K562 (cell line): ENCODE results near the gene IL13RA1. TPM values are rescaled to one million over a fixed set of nuclear protein-coding genes. Genes with fewer than 3 reads are reported as not detected.
A peak's percentile ranks its signal among the peaks of the same experiment; 100 is the strongest.

Experiments
- ATAC-seq: fragments of 200-7000 bp; cut with Tn5 transposase; 3 replicates; pipeline ENCODE4 v1.9.1; 2020; ENCODE audit warnings: moderate library complexity
- BruUV-seq: library from RNA; stranded (reverse); fragments of 400-500 nt; replicated peaks from 2 replicates; lab custom pipeline; 2021; lab: Mats Ljungman, UMichigan
- CTCF ChIA-PET: fragments of 300-600 bp; formaldehyde crosslinking; extraction: SDS; loops from one replicate; lab custom pipeline; 2021; ENCODE audit warnings: low intra/inter-chr PET ratio; lab: Yijun Ruan, JAX
- POLR2A ChIA-PET: fragments of 300-600, 350-650 bp; sonication (Branson Sonifier 250); formaldehyde crosslinking; extraction: SDS; loops from one replicate; lab custom pipeline; 2021; ENCODE audit warnings: antibody characterized with exemption, inconsistent platforms; lab: Yijun Ruan, JAX
- DNase-seq, 4 experiments: peaks; one replicate each; pipeline versions ENCODE4 v3.0.0 to v3.0.0-alpha.2; 2011 to 2018; ENCODE audit warnings: low spot score in 3 of 4, mixed read lengths in 3 of 4; ENCODE audit errors: extremely low read depth in 1 of 4
- FAIRE-seq: peaks from 2 replicates; lab custom pipeline; 2011; peaks lifted over from hg19 to GRCh38; lab: Jason Lieb, UNC
- H2AFZ ChIP-seq: 2 replicates; pipeline ENCODE4 v1.6.0; 2011; ENCODE audit warnings: low read depth, low read length, control low read depth, inconsistent platforms
- H3K27ac ChIP-seq: fragments of 200-600 bp; 3 replicates; pipeline ENCODE4 v1.8.0; 2011; ENCODE audit warnings: low read depth, mild to moderate bottlenecking, control low read depth, inconsistent platforms, low read length, moderate library complexity, mixed read lengths; ENCODE audit errors: extremely low read depth
- H3K27me3 ChIP-seq, 2 experiments: fragments of 300-600 bp in 1 of 2; 2 replicates in 1 of 2; 3 replicates in 1 of 2; pipeline versions ENCODE4 v1.6.0 to v1.8.0; 2011; ENCODE audit warnings: inconsistent platforms in 2 of 2, low read length in 2 of 2, mild to moderate bottlenecking in 1 of 2, mixed read lengths in 1 of 2, moderate library complexity in 1 of 2; ENCODE audit not compliant: control insufficient read depth in 2 of 2, insufficient read depth in 2 of 2
- H3K36me3 ChIP-seq: fragments of 300-600 bp; 3 replicates; pipeline ENCODE4 v1.8.0; 2011; ENCODE audit warnings: mild to moderate bottlenecking, low read length, inconsistent platforms; ENCODE audit not compliant: control insufficient read depth, insufficient read depth
- H3K4me1 ChIP-seq, 2 experiments: fragments of 200-600 bp in 1 of 2; replicated peaks in 1 of 2; 2 replicates in 1 of 2; 3 replicates in 1 of 2; pipeline versions ENCODE4 v1.5.1 to v1.8.0; 2011; ENCODE audit warnings: inconsistent platforms in 2 of 2, low read length in 2 of 2, mild to moderate bottlenecking in 1 of 2, mixed read lengths in 1 of 2, moderate library complexity in 1 of 2; ENCODE audit not compliant: control insufficient read depth in 2 of 2, insufficient read depth in 2 of 2
- H3K4me2 ChIP-seq: 2 replicates; pipeline ENCODE4 v1.6.1; 2011; ENCODE audit warnings: low read length, control low read depth, inconsistent platforms, mixed read lengths; ENCODE audit not compliant: insufficient read depth
- H3K4me3 ChIP-seq: fragments of 200-600 bp; sonication (generic), shearing (Covaris generic); 2 replicates; pipeline ENCODE4 v1.5.1; 2016; ENCODE audit warnings: control low read depth, inconsistent platforms
- H3K79me2 ChIP-seq: fragments of 200-600 bp; 3 replicates; pipeline ENCODE4 v1.8.0; 2011; ENCODE audit warnings: low read length, inconsistent platforms; ENCODE audit not compliant: control insufficient read depth, insufficient read depth
- H3K9ac ChIP-seq, 2 experiments: 2 replicates each; pipeline versions ENCODE4 v1.6.0 to v1.6.1; 2011; ENCODE audit warnings: low read depth in 2 of 2, low read length in 2 of 2, control low read depth in 1 of 2, inconsistent platforms in 1 of 2, mild to moderate bottlenecking in 1 of 2, mixed read lengths in 1 of 2; ENCODE audit not compliant: insufficient read depth in 1 of 2
- H3K9me1 ChIP-seq: one replicate; pipeline ENCODE4 v1.6.0; 2011; ENCODE audit warnings: inconsistent platforms, mild to moderate bottlenecking, low read length, moderate library complexity; ENCODE audit not compliant: control insufficient read depth, insufficient read depth
- H3K9me3 ChIP-seq: replicated peaks from 2 replicates; pipeline ENCODE4 v1.5.1; 2011; ENCODE audit warnings: low read depth, low read length, inconsistent platforms; ENCODE audit not compliant: control insufficient read depth, insufficient read depth
- H4K20me1 ChIP-seq: replicated peaks from 2 replicates; pipeline ENCODE4 v1.6.1; 2011; ENCODE audit warnings: low read length, inconsistent platforms, mixed read lengths; ENCODE audit not compliant: control insufficient read depth, insufficient read depth
- ARID1B ChIP-seq: fragments of 450-650 bp; IDR thresholded peaks from 2 replicates; pipeline ENCODE4 v1.6.1; 2016; ENCODE audit warnings: antibody characterized with exemption, mild to moderate bottlenecking, inconsistent platforms
- BCOR ChIP-seq: fragments of 450-650 bp; IDR thresholded peaks from 2 replicates; pipeline ENCODE4 v1.6.1; 2016
- CBFA2T2 ChIP-seq: fragments of 450-650 bp; conservative IDR thresholded peaks from 2 replicates; pipeline ENCODE4 v1.6.1; 2017; ENCODE audit warnings: mild to moderate bottlenecking
- CBFA2T3 ChIP-seq: fragments of 450-650 bp; IDR thresholded peaks from 2 replicates; pipeline ENCODE4 v1.6.1; 2017
- CCNT2 ChIP-seq: IDR thresholded peaks from 2 replicates; pipeline ENCODE4 v1.6.1; 2011; ENCODE audit warnings: borderline replicate concordance, low read depth, mild to moderate bottlenecking, moderate library complexity, mixed read lengths, low read length; ENCODE audit not compliant: insufficient read length; ENCODE audit errors: extremely low read depth
- ETV5 ChIP-seq: sonication (generic); formaldehyde crosslinking; IDR thresholded peaks from 2 replicates; pipeline ENCODE4 v1.4.0; 2020; ENCODE audit warnings: low read depth, mild to moderate bottlenecking, missing genetic modification reagents
- HNRNPH1 ChIP-seq: fragments of 200-400 bp; formaldehyde crosslinking; optimal IDR thresholded peaks from 2 replicates; pipeline ENCODE3; 2017; ENCODE audit warnings: low read depth, mild to moderate bottlenecking, low read length, moderate library complexity
- MYNN ChIP-seq, 2 experiments: sonication (generic); formaldehyde crosslinking in 1 of 2; IDR thresholded peaks; 2 replicates each; pipeline versions ENCODE4 v1.5.0 to v1.6.1; 2016 to 2020; ENCODE audit warnings: antibody characterized with exemption in 1 of 2, missing genetic modification reagents in 1 of 2
- NCOR1 ChIP-seq: fragments of 450-650 bp; IDR thresholded peaks from 2 replicates; pipeline ENCODE4 v1.6.1; 2016; ENCODE audit warnings: mild to moderate bottlenecking, moderate library complexity
- PHB ChIP-seq: fragments of 250-450 bp; sonication (Bioruptor Pico); IDR thresholded peaks from 2 replicates; pipeline ENCODE4 v1.5.0; 2021
- RNF2 ChIP-seq: sonication (generic); IDR thresholded peaks from 2 replicates; pipeline ENCODE4 v1.6.1; 2016
- SIN3A ChIP-seq, 2 experiments: fragments of 150-350 bp in 1 of 2; IDR thresholded peaks; 2 replicates each; pipeline ENCODE4 v1.6.1; 2011 to 2016; ENCODE audit warnings: borderline replicate concordance in 2 of 2, low read depth in 2 of 2, low read length in 2 of 2, mild to moderate bottlenecking in 2 of 2, moderate library complexity in 2 of 2; ENCODE audit not compliant: control insufficient read depth in 1 of 2
- SMAD2 ChIP-seq: fragments of 150-350 bp; IDR thresholded peaks from 2 replicates; pipeline ENCODE4 v1.6.1; 2014; ENCODE audit warnings: low read depth, mild to moderate bottlenecking, low read length
- SMARCA4 ChIP-seq: fragments of 450-650 bp; IDR thresholded peaks from 2 replicates; pipeline ENCODE4 v1.6.1; 2016
- SOX6 ChIP-seq: fragments of 450-650 bp; IDR thresholded peaks from 2 replicates; pipeline ENCODE4 v1.6.1; 2014; ENCODE audit warnings: mild to moderate bottlenecking
- ZFX ChIP-seq: sonication (generic); formaldehyde crosslinking; IDR thresholded peaks from 2 replicates; pipeline ENCODE4 v1.8.0; 2022; ENCODE audit warnings: mild to moderate bottlenecking, missing genetic modification reagents, moderate library complexity
- ZNF124 ChIP-seq: sonication (generic); formaldehyde crosslinking; IDR thresholded peaks from 2 replicates; pipeline ENCODE4 v1.8.1; 2022; ENCODE audit warnings: missing genetic modification reagents
- ZNF583 ChIP-seq: fragments of 250-450 bp; sonication (Bioruptor Pico); IDR thresholded peaks from 2 replicates; pipeline ENCODE4 v1.4.0; 2020
- WGBS: fragments of 100-300 bp; shearing (Covaris generic); methylation state at CpG from one replicate; pipeline ENCODE4 v1.1.6; 2016; ENCODE audit warnings: low coverage, mixed read lengths; ENCODE audit not compliant: insufficient coverage; ENCODE audit errors: missing lambda C conversion rate; 5-methylcytosine and 5-hydroxymethylcytosine counted together
- in situ Hi-C: fragments of 300-500 bp; cut with MboI; formaldehyde crosslinking; loops from 4 replicates; pipeline ENCODE4 v1.15.0; 2018; ENCODE audit warnings: inconsistent platforms, mixed read lengths
- intact Hi-C: fragments of 100-400 bp; cut with micrococcal nuclease; formaldehyde crosslinking; loops from 2 replicates; pipeline ENCODE4 v1.14.2; 2022
- polyA plus RNA-seq, 8 experiments: library from polyadenylated mRNA; depleted of rRNA in 4 of 8; stranded (reverse) in 5 of 8; unstranded in 3 of 8; fragments of >200 nt; fragmentation: Nextera tagmentation in 2 of 8; fragmentation: Illumina TruSeq in 1 of 8; extraction: Ambion mirVana in 2 of 8; extraction: Trizol in 1 of 8; gene quantifications; 2 replicates each; pipeline versions ENCODE4 v1.2.1 to v1.2.3, GENCODE V29; 2011 to 2014; ENCODE audit warnings: inconsistent platforms in 1 of 8, missing spikeins in 1 of 8
- total RNA-seq, 7 experiments: library from RNA; depleted of rRNA in 6 of 7; stranded (reverse); fragments of >200 nt in 6 of 7; fragmentation: Illumina TruSeq in 2 of 7; extraction: Trizol in 2 of 7; gene quantifications; 2 replicates each; pipeline versions ENCODE4 v1.2.1 to v1.2.3, GENCODE V29; 2011 to 2021; ENCODE audit warnings: low replicate concordance in 1 of 7

Gene IL13RA1
- total and polyA plus RNA-seq, 9 of the 15 experiments (the other 6 are each of a cell fraction or from before 2014, with no cell fraction given) = 2.9 to 22.9 (median 12.2) TPM

DNA sequence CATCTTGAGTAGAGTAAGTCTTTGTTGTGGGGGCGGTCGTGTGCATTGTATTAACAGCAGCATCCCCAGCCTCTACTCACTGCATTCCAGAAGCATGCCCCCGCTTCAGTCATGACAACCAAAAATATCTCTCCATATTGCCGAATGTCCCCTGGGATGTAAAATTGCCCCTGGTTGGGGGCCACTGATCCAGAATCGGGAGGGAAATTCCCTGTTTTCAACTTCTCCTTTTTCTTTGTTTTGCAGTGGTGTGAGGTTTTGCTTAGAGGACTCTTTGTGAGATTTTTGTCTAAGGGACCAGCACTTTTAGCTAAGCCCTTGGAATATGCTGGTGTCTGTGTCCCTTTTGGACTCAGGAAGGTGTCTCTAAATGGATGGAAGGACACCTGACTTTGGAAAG is 3.0 kb upstream of the IL13RA1 start:
- intact Hi-C loops = loop anchor here (10.0 kb wide), 1 partner anchor 380 kb away; the partner anchor contains the start of gene WDR44
- Histone ChIP-seq H3K79me2 (no peaks in the 10 kb centered on the region), H3K4me1 (peaks cover 15 to 22% of the 10 kb centered on the region in 2 experiments), H3K4me2 (no peak overlapping the region)
- DNase-seq = no peak
- CTCF ChIA-PET = no interaction called here
- TF ChIP-seq ZNF124 (no peak), HNRNPH1 (no peak)
- TF ChIP-seq, all 486 proteins: peak for 0
- Histone ChIP-seq H3K27ac (no peak overlapping the region), H3K9me1 (no peaks in the 10 kb centered on the region), H3K36me3 (no peaks in the 10 kb centered on the region), H3K9ac (no peak overlapping the region), H3K9me3 (no peaks in the 10 kb centered on the region), H2AFZ (no peak overlapping the region; the same call in 1 of the 2 replicates), H4K20me1 (0 out of 2 replicates have a peak, but pooled peaks cover 4% of the 10 kb centered on the region), H3K4me3 (no peak overlapping the region), H3K27me3 (no peaks in the 10 kb centered on the region)
- BruUV-seq = no TSS peak
- POLR2A ChIA-PET = interaction anchor here (0.7 to 0.9 kb wide), 3 partner anchors 10 to 97 kb away, joined by 3 to 5 read pairs (median 4); no protein-coding TSS in a partner anchor
- WGBS = 56% methylated on average over 5 of the region's 5 CpGs
- in situ Hi-C loops = no loop called here
- ATAC-seq = no peak
- FAIRE-seq = no peak

- no TSS peak for BruUV-seq
- H3K9me1 ChIP-seq = no peaks in the 10 kb centered on the region
- CTCF ChIA-PET = no interaction called here
- H3K4me3 ChIP-seq = no peak overlapping the region
- FAIRE-seq = peak; percentile 88
- 2% methylated on average over 7 of the region's 7 CpGs for WGBS
- peak; percentile 17 to 68 (median 38) for DNase-seq
- H3K4me1 ChIP-seq = peaks cover 15 to 22% of the 10 kb centered on the region in 2 experiments
- H3K79me2 ChIP-seq = no peaks in the 10 kb centered on the region
- peak overlapping the region; percentile 35; the same call in 1 of the 3 replicates for H3K27ac ChIP-seq
- intact Hi-C loops = loop anchor here (10.0 kb wide), 1 partner anchor 380 kb away; the partner anchor contains the start of gene WDR44
- peak; percentile 28 for ATAC-seq
- no peak overlapping the region; the same call in 1 of the 2 replicates for H2AFZ ChIP-seq
- H4K20me1 ChIP-seq = 0 out of 2 replicates have a peak, but pooled peaks cover 4% of the 10 kb centered on the region
- no peak overlapping the region for H3K9ac ChIP-seq
- in situ Hi-C loops = no loop called here
- no peak overlapping the region for H3K4me2 ChIP-seq
- POLR2A ChIA-PET = interaction anchor here (0.7 to 0.9 kb wide), 3 partner anchors 11 to 97 kb away, joined by 3 to 5 read pairs (median 4); no protein-coding TSS in a partner anchor
- no peaks in the 10 kb centered on the region for H3K9me3 ChIP-seq
- no peaks in the 10 kb centered on the region for H3K36me3 ChIP-seq
- H3K27me3 ChIP-seq = no peaks in the 10 kb centered on the region
- peak; percentile 73 for TF ChIP-seq ARID1B
- TF ChIP-seq RNF2 = 0 out of 2 replicates have a peak, but pooled peaks have one; percentile 29
- TF ChIP-seq BCOR = peak; percentile 30; the same call in 1 of the 2 replicates
- peak; percentile 84 for TF ChIP-seq CBFA2T3
- no peak for TF ChIP-seq PHB (CRISPR knock-in tag)
- TF ChIP-seq NCOR1 = peak; percentile 68
- TF ChIP-seq SOX6 = peak; percentile 46; the same call in 1 of the 2 replicates
- TF ChIP-seq ZFX (CRISPR knock-in tag) = peak; percentile 27; the same call in 1 of the 2 replicates
- TF ChIP-seq ZNF583 (CRISPR knock-in tag) = no peak
- 0 out of 4 replicates have a peak, but pooled peaks of 1 of the 2 experiments have one; percentile 15 for TF ChIP-seq SIN3A (IDR thresholded peaks at IDR 0.05; ENCODE audit: borderline replicate concordance in 2 of 2, control insufficient read depth in 1 of 2, low read depth in 2 of 2, low read length in 2 of 2)
- TF ChIP-seq CBFA2T2 = peak; percentile 58
- peak; percentile 75 for TF ChIP-seq SMARCA4
- 0 out of 2 replicates have a peak, but pooled peaks have one; percentile 48 for TF ChIP-seq ETV5
- TF ChIP-seq CCNT2 = peak; percentile 59
- no peak for TF ChIP-seq SMAD2
- no peak for TF ChIP-seq MYNN (IDR thresholded peaks at IDR 0.05)
- no peak for TF ChIP-seq MYNN (CRISPR knock-in tag; IDR thresholded peaks at IDR 0.05)
Measured at GRCh38 chrX:118724775-118725174, 2.6 kb upstream of the IL13RA1 start.
